ENCODE results near the gene LITAFD.

Gene LITAFD

DNA sequence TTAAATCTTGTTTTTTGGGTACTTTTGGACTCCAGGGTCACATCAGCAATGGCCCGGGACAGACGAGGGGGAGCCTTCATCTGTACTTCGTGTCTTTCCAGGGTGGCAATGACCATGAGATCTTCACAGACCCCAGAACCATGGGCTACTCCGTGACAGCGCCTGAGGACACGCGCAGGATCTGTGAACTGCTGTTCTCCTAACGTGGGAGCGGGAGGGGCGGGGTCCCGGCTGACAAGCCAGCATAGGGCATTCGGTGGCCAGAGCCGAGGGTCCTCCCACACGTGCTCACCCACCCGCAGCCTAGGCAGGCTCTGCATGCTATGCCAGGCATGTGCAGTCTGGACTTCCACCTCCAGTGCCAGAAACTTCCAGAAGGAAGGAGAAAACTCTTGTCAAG lies 34.5 kb upstream of the LITAFD start:
- TF ChIP-seq, protein P1, sequence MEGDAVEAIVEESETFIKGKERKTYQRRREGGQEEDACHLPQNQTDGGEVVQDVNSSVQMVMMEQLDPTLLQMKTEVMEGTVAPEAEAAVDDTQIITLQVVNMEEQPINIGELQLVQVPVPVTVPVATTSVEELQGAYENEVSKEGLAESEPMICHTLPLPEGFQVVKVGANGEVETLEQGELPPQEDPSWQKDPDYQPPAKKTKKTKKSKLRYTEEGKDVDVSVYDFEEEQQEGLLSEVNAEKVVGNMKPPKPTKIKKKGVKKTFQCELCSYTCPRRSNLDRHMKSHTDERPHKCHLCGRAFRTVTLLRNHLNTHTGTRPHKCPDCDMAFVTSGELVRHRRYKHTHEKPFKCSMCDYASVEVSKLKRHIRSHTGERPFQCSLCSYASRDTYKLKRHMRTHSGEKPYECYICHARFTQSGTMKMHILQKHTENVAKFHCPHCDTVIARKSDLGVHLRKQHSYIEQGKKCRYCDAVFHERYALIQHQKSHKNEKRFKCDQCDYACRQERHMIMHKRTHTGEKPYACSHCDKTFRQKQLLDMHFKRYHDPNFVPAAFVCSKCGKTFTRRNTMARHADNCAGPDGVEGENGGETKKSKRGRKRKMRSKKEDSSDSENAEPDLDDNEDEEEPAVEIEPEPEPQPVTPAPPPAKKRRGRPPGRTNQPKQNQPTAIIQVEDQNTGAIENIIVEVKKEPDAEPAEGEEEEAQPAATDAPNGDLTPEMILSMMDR (IDR thresholded peaks at IDR 0.05; ENCODE audit: extremely low read depth, missing control alignments): no peak
- DNase-seq (ENCODE audit: low spot score): no peak

DNA sequence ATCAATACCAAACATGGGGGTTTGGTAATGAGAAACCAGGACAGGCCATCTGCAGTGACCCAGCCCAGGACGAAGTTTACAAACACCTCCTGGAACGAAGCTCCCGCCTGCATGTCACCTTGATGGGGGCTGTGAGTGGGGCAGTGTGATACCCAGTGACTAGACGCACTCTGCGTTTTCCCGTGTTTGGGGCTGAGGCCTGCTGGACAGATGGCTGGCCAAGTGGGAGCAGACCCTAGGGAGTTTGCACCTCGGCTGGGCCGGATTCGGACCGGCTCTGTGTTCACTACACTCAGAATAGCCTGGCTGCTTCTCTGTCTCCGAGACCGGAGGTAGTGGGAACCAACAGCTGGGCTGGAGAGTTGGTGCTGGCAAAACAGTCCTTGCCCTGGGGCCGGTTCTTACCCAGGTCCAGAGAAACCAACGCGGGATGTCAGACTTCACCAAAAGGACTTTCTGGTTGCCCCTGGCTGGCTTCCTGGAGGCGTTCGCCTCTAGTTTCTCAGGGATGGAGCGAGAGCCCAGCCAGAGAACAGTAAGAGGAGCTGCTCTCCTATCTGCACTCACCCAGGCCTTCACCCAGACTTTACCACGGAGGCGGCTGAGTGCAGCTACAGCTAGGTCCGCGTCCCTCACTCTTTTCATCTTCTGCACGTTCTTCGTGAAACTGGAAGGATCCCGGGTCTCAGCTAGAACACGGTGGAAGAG lies 33.8 kb upstream of the LITAFD start:
- TF ChIP-seq, protein P1 (IDR thresholded peaks at IDR 0.05; ENCODE audit: extremely low read depth, missing control alignments): no peak
- DNase-seq (ENCODE audit: low spot score): no peak

GRCh38 chr16:8848939-8849391 lies 33.2 kb upstream of the LITAFD start:
- TF ChIP-seq, protein P1 (IDR thresholded peaks at IDR 0.05; ENCODE audit: extremely low read depth, missing control alignments): no peak
- DNase-seq (ENCODE audit: low spot score): no peak

- TF ChIP-seq, protein P1 (IDR thresholded peaks at IDR 0.05; ENCODE audit: extremely low read depth, missing control alignments): no peak
- no peak for DNase-seq (ENCODE audit: low spot score)
These were observed 32.6 kb upstream of the LITAFD start for GRCh38 chr16:8849411-8850011.

- TF ChIP-seq, protein P1 (IDR thresholded peaks at IDR 0.05; ENCODE audit: extremely low read depth, missing control alignments): no peak
- DNase-seq (ENCODE audit: low spot score): no peak
These were observed 31.8 kb upstream of the LITAFD start for GRCh38 chr16:8850279-8850885.

DNA sequence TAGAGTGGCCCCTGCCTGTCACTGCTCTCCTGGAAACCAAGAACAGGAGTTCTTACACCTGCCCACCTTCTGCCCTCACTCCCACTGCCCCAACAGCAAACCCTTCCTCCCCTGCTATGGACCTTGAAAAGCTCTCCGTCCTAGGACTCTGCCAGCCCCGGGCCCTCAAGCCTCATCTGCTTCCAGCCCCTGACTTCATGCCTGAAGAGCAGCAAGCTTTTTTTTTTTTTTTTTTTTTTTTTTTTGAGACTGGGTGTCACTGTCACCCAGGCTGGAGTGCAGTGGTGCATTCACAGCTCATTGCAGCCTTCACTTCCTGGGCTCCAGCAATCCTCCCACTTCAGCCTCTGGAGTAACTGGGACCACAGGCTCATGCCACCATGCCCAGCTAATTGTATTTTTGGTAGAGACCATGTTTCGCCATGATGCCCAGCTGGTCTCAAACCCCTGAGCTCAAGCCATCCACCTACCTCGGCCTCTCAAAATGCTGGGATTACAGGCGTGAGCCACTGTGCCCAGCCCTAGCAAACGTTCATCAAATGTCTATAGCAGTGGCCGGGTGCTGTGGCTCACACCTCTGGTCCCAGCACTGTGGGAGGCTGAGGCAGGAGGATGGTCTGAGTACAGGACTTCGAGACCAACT lies 30.3 kb upstream of the LITAFD start:
- DNase-seq (ENCODE audit: low spot score): no peak
- TF ChIP-seq, protein P1 (IDR thresholded peaks at IDR 0.05; ENCODE audit: extremely low read depth, missing control alignments): no peak

- no peak for DNase-seq (ENCODE audit: low spot score)
- TF ChIP-seq, protein P1 (IDR thresholded peaks at IDR 0.05; ENCODE audit: extremely low read depth, missing control alignments): no peak
These were observed 29.6 kb upstream of the LITAFD start for GRCh38 chr16:8852534-8852933.

Measured in GM20000 (cell line).